Stimulated activated CD4-positive, alpha-beta T cell treated with anti-CD3 and anti-CD28 coated beads, Interleukin-12 subunit alpha, Interleukin-12 subunit beta, amount 100 ng/mL, for 24 hours (primary cell): Measurements from ENCODE around the gene LIN9.
"Not testable (repeated sequence)": the region's sequence is repeated elsewhere in the genome, so short reads cannot be mapped to it uniquely, and the experiment has no call there.

Experiments used
- DNase-seq, 2 experiments: peaks; one replicate each; pipeline ENCODE4 v3.0.0-alpha.2; 2020; ENCODE audit warnings: low read depth in 2 of 2

The LIN9 gene

DNA sequence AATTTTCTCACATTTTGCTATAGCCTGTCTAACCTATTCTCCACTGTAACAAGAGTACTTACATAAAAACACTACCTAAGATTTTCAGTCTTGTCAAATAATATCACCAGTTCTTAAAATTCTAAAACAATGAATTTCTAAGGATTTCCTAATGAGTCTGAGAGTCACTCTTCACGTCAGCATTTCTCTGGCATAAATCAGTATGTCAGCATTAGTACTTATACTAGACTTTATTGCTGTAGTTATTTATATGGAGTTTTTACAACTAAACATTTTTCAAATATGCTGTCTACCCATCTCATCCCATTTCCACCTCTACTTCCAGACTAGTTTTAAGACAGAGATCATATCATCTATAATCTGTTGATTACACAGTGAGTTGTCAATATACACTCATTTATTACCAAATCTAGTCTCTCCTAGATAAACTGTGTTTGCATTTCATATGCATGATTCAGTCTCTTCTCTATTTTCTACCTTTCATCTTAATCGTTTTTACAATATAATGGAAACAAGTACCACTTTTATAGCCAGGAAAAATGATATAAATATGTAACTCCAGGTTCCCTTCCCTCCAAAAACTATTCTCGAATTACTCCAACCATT lies 32.8 kb downstream of the LIN9 start:
- no peak for DNase-seq

DNA sequence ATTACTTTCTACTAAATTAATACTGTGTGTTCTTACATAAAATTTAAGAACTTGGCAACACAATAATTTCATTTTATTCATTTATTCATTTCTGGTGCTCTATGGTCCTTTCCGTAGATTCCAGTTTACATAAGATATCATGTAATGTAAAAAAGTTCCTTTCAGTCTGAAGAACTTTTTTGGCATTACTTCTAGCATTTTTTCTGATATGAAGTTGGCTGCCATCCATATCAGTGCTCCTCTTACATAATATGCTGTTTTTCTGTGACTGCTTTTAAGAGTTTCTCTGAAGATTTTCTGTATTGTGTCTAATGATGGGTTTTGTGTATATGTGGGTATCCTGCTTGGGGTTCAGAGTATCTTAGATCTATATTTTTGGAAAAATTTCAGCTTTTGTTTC lies 34.8 kb downstream of the LIN9 start:
- DNase-seq: no peak

DNA sequence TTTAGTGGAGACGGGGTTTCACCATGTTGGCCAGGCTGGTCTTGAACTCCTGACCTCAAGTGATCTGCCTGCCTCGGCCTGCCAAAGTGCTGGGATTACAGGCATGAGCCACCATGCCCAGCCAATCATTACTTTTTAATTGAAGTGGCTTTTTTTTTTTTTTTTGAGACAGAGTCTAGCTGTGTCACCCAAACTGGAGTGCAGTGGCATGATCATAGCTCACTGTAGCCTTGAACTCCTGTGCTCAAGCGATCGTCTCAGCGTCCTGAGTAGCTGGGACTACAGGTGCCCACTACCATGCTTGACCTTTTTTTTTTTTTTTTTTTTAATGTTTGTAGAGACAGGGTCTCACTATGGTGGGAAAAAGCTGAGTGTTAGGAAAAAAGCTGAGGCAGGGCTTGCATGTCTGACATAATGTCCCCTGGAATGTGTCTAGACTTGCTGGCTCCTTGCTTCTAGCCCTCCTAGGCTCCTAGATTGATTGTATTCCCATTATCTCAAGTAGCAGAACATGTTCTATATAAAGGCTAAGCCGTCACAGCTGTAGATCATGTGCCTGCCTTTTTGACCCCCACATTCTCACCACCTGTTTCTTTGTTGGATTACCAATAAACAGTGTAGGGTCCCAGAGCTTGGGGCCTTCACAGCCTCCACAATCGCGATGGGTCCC lies 36.6 kb downstream of the LIN9 start:
- not testable (repeated sequence) for DNase-seq

DNA sequence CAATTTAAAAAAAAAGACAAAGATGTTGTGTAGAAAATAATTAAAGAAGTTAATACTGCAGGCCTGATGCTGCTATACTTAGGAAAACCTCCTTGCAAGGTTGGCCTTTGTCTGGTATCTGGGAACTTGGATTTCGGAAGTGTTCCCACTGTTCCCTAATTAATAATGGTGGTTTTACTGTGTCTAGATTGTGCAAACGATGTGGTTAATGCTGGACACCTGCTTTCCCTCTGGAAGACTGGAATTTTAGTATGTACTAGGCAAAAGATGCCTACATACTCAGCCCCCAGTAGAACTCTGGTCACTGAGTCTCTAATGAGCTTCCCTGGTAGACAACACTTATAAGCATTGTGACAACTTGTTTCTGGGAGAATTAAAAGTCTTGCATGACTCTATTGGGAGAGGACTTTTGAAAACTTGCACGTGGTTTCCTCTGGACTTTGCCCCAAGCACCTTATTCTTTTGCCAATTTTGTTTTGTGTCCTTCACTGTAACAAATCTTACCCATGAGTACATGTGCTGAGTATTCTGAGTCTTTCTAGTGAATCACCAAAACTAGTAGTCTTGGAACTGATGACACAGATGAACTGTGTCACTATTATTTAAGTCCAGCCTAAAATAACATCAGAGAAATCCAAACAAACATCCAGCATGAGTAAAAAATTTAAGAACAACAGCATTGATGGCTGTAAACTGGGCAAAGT lies 40.4 kb downstream of the LIN9 start:
- no peak for DNase-seq

DNA sequence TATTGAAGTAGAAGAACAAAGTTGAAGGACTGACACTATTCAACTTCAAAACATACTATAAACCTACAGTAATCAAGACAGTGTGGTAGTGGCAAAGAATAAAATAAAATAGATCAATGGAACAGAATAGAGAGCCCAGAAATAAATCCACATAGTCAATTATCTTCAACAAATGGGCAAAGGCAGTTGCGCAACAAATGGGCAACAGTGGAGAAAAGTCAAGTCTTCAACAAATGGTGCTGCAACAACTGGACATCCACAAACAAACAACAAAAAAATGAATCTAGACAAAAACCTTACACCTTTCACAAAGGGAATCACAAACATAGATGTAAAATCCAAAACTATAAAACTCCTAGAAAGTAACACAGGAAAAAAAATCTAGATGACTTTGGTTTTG lies 47.1 kb downstream of the LIN9 start:
- no peak for DNase-seq

DNA sequence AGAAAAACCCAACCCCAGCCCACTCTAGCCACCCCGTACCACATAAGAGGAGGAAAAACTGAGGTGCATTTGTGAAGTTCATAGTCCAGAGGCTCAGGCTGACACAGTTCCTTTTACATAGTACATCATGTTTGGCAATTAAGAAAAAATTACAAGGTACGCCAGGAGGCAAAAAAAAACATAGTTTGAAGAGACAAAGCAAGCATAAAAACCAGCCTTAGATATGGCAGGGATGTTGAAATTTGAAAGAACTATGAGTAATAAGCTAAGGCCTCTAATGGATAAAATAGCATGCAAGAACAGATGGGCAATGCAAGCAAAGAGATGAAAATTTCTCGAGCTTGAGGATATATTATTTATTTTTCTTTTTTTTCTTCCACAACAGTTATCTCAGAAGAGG lies 53.6 kb downstream of the LIN9 start:
- no peak for DNase-seq

DNA sequence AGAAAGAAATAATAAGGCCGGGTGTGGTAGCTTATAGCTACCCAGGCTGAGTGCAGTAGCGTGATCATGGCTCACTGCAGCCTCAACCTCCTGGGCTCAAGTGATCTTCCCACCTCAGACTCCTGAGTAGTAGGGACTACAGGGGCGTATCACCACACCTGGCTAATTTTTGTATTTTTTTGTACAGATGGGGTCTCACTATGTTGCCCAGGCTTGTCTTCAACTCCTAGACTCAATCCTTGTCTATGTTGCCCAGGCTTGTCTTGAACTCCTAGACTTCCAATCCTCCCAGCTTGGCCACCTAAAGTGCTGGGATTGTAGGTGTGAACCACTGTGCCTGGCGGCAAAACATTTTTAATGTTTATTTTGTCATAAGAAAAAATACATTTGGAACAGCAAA lies 55.0 kb downstream of the LIN9 start:
- no peak for DNase-seq

DNA sequence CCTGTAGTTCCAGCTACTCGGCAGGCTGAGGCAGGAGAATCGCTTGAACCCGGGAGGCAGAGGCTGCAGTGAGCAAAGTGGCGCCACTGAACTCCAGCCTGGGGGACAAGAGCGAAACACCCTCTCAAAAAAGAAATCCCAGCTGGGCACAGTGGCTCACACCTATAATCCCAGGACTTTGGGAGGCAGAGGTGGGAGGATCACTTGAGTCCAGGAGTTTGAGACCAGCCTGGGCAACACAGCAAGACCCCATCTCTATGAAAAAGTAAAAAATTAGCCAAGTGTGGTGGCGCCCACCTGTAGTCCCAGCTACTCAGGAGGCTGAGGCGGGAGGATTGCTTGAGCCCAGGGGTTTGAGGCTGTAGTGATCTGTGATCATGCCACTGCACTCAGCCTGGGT lies 56.1 kb downstream of the LIN9 start:
- DNase-seq: not testable (repeated sequence)

DNA sequence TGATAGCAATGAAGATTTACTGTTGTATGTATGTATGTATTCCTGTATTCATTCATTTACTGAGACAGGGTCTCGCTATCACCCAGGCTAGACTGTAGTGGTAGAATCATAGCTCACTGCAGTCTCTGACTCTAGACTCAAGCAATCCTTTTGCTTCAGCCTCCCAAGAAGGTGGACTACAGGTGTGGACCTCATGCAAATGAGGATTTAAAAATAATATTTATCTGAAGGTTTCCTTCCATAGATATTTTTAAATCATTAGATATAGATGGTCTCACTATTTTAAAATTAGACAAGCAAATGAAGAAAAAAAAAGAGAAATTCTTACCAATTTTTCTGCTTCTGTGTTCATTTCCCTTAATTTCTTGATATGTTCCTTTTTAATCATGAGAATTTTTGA lies 58.5 kb downstream of the LIN9 start:
- DNase-seq: no peak

DNA sequence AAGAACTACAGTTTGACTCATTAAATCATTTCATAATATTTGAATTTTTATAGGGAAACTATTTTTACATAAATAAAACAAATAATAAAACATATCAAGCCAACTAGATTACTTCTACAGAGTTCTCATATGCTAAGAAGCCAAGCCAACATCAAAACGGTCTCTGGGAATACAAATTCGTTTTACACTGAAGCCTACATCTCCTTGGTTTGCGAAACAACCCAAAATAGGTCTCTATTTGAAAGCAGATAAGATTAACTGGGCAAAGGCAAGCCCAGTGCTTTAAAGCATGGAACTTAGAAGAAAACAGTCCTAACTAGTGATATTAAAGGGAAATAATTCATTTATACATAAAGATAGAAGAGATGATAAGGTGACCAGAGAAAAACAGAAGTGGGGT lies 60.2 kb downstream of the LIN9 start:
- DNase-seq: no peak

DNA sequence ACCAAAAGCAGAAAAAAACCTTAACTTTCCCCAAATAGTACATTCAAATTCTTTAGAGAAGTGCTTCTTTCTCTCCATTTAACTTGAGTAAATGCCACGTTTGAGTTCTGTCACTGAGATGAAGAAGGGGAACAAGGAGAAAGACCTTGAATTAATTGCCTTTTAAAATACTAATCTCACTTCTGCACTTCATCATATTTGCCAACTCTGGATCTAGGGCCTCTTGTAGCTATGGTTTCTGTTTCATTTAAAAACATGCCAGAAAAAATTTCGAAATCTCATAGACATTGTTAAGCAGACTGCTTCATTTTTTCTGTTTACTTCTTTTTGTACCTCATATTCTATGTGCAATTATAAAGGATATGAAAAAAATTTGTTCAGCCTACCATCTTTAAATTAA lies 60.9 kb downstream of the LIN9 start:
- no peak for DNase-seq

DNA sequence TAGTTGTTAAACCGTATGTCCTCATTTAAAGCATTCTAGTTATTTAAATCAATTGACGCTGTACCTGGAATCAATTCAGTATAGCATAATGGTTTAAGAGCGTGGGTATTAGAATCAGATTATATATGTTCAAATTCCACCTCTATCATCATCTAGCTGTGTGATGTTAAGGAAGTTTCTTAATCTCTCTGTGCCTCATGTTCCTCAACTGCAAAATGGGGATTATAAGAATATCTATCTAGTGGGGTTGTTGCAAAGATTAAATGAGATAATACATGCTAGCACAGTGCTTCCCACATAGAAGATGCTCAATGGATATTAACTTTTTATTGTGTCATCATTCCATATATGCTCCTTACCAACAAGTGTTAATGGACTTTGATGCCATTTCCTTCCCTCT lies 69.5 kb downstream of the LIN9 start:
- DNase-seq: no peak

DNA sequence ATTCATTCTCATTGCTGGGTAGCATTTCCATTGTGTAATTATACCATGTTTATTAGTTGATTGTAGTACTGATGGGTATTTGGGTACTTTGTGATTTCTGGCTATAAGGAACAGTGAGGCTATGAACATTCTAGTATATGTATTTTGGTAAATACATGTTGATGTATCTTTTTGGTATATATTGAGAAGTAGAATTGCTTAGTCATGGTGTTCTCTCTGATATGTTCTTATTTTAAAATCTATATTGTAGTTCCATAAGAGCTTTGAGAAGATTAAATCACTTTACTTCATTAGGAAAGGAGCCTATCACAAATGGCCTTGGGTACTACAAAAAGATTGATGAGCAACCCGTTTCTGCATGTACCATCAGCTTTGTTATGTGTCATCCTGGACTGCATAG lies 72.1 kb downstream of the LIN9 start:
- DNase-seq: no peak

DNA sequence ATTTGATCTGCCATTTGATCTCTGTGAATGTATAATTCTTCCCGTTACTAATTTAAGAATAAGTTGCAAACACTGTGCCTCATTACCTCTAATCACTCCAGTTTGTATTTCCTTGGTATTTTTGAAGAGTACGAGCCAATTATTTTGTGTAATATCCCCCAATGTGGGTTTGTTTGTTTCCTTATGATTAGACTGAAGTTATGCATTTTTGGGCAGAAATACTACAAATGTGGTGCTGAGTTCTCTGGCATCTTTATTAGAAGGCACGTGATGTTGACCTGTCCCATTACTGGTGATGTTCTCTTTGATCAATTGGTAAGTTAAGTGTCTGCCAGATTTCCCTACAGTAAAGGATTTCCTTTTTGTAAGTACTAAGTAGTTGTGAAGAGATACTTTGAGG lies 75.2 kb downstream of the LIN9 start:
- no peak for DNase-seq

DNA sequence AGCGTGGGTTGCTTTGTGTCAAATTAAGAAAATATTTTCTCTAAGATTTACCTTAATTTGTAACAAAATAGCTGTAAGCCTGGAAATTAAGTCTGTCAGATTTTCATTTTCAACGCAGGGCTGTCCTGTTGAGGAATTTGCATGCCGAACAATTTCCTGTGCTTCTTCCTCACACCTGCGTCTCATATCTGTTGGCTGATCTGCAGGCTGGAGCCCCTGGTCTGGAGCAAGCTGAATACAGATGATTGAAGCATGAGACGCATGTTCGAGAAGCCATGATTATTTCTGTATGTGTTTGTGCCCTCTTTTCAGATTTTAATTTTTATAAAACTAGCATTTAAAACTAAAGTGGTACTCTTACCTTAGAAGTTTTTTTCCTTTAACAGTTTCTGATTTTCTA lies 75.7 kb downstream of the LIN9 start:
- no peak for DNase-seq

DNA sequence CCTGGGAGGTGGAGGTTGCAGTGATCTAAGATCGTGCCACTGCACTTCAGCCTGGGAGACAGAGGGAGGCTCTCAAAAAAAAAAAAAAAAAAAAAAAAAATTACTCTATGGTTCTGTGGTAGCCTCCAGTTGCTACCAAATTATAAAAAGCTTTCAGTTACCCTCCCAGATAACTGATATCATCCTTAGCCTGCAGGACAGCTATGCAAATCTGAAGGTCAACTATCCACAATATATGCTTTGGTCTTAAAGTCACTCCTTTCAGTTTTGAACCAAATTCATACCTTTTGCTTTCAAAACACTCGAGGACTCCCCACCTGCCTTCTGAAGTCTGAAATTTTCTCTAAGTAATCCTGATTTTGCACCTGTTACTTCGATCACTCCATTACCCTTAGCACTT lies 82.4 kb downstream of the LIN9 start:
- DNase-seq: no peak

DNA sequence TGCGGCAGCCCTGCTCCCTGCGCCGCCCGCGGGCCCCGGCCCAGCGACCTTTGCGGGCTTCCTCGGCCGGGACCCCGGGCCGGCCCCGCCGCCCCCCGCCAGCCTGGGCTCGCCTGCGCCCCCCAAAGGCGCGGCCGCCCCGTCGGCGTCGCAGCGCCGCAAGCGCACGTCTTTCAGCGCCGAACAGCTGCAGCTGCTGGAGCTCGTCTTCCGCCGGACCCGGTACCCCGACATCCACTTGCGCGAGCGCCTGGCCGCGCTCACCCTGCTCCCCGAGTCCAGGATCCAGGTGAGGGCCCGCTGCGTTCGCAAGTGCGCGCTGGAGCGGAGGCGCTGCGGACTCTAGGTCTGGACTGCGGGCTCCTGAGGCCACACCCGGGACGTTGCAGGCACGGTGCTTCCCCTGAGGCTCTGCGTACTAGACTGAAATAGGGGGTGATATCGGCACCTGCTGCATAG lies 85.1 kb downstream of the LIN9 start:
- no peak for DNase-seq

DNA sequence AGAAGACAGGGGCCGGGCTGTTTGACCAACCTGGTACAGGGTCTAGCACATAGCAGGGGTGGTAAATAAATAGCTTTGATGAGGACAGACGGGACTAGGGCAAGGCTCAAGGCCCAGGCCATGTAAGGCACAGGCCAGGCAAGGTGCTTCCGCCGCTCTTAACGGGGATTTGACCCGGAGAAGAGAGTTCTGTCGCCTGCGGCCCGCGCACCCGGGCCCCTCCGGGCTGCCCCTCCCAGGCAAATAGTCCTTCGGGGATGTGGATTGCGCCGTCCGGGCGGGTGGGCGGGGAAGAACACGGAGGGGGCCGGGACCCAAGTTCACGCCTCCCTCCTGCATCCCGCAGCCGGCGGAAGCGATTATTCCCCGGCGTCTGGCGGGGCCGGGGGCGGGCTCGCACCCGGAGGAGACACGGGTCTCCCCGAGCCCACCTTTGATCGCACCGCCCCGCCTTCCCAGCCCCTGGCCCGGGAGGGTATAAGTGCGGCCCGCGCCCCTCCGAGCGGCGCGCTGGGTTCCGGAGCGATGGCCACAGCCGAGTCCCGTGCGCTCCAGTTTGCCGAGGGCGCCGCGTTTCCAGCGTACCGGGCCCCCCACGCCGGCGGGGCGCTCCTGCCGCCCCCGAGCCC lies 85.7 kb downstream of the LIN9 start, which contains the start of gene MIXL1:
Gene MIXL1, plus strand, starts transcription at position 508 of the 629 bp plus-strand sequence. Its CDS starts 18 bp downstream, at position 526.
- no peak for DNase-seq

DNA sequence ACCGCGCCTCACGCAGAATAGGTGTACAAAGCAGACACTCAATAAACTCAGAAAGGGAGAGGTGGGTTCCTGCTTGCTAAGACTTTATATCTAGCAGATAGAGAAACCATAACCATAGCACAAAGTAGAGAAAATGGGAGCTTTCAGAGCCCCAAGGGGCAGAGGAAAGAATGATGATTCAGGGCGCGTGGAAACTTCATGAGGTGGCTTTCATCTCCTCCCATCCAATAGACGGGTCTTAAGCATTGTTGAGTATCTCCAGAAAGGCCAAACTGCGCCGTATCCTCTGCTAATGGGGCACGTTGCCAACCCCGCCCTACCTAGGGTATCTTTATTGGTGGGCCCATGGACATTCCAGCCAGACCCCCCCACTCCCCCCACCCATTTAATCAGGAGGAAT lies 86.3 kb downstream of the LIN9 start:
- DNase-seq: no peak

DNA sequence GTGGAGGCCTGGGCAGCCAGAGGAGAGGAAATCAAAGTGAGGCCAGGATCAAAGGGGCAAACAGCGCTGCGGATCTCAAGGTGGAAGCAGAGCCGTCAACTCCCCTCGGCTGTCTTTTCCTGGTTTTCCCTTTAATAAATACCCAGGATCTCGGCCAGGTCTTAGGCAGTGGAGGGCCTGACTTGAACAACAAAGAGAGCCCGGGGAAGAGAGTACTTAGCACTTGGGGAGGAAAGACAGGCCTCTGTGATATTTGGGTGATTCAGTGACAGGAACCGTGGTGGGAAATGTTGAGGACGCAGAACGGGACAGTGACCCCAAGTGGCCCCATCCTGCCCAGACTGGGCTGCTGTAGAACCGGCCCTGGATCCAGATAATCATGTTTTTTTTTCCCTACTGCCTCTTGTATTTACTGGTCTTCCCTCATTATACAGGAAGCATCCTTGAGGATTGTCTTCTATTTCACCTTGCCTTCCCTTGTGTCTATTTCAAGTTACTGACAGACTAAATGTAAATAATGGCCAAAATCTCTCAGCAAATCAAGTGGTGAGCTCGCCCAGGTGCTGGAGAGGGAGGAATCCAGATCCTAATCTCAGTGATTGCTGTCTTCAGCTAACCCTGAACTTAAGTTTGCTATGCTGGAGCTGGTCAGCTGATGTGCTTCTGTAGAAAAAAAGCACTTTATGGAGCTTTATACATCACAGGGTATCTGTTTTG lies 88.3 kb downstream of the LIN9 start:
- no peak for DNase-seq

DNA sequence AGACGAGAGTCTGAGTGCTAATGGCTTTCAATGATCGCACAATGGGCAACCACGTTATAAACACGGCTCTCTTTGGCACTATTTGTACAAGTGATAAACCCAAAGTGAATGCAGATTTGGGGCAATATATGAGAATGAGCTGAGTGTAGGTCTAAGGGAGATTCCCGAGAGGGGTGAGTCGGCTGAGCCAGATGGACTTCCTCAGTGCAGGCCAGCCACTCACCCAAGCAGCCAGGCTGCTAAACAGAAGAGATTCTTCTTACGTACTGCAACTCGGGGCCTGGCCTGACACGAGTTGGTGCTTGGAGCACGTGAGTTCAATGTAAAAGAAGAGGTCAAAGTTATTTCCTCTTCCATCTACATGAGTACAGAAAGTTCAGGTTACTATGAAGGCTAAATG lies 91.7 kb downstream of the LIN9 start:
- DNase-seq: no peak

DNA sequence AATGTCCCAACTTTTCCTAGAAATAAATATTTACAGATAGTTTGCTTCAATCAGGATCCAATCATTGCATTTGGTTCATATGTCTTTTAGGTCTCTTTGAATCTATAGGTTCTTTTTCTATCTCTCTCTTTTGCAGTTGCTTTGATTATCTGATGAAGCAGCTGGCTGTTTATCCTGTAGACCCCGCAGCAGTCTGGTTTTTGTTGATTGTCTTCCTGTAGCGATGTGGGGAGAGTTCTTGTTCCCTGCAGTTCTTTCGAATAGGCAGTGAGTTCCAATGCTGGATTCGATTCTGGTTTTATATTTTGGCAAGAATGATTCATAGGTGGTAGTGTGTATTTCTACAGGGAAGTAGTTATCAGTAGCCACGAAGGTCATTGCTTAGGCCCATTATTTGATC lies 92.9 kb downstream of the LIN9 start:
- DNase-seq: no peak
